Vagina (tissue), 2 donors: ENCODE data around the gene PDE4D. TPM values are rescaled to one million over a fixed set of nuclear protein-coding genes. Genes with fewer than 3 reads are reported as not detected.

Source experiments
- DNase-seq, 2 donors: peaks; one replicate each; pipeline ENCODE4 v3.0.0-alpha.2; 2017; ENCODE audit errors: extremely low spot score in 2 of 2
- H3K27ac ChIP-seq: fragments of 200-600 bp; sonication (generic); one replicate; pipeline ENCODE4 v1.5.1; 2019
- H3K27me3 ChIP-seq: fragments of 200-600 bp; sonication (generic); one replicate; pipeline ENCODE4 v1.5.1; 2019
- H3K36me3 ChIP-seq, 2 donors: fragments of 200-600 bp; sonication (generic); one replicate each; pipeline ENCODE4 v1.5.1; 2017 to 2019
- H3K4me1 ChIP-seq: fragments of 200-600 bp; sonication (generic); one replicate; pipeline ENCODE4 v1.5.1; 2019
- H3K4me3 ChIP-seq, 2 donors: fragments of 200-600 bp; sonication (generic); 1 replicate in 1 of 2; 2 replicates in 1 of 2; pipeline ENCODE4 v1.5.1; 2016 to 2019
- H3K9me3 ChIP-seq: fragments of 200-600 bp; sonication (generic); one replicate; pipeline ENCODE4 v1.5.1; 2019
- CTCF ChIP-seq, 3 experiments: fragments of 450-650 bp in 2 of 3; fragments of 200-600 bp in 1 of 3; sonication (generic) in 1 of 3; IDR thresholded peaks; one replicate each; pipeline ENCODE4 v1.5.1; 2017 to 2019; ENCODE audit warnings: antibody characterized with exemption in 3 of 3, mild to moderate bottlenecking in 2 of 3, moderate library complexity in 2 of 3
- POLR2A ChIP-seq, 2 donors: fragments of 450-650 bp; IDR thresholded peaks; one replicate each; pipeline ENCODE4 v1.6.1; 2017; ENCODE audit warnings: antibody characterized with exemption in 2 of 2, mild to moderate bottlenecking in 2 of 2, moderate library complexity in 2 of 2
- POLR2AphosphoS5 ChIP-seq, 2 donors: sonication (generic); formaldehyde crosslinking; IDR thresholded peaks; one replicate each; pipeline ENCODE4 v1.9.0; 2017; ENCODE audit warnings: antibody characterized with exemption in 2 of 2, mild to moderate bottlenecking in 2 of 2, low read depth in 1 of 2; ENCODE audit not compliant: insufficient read depth in 1 of 2
- intact Hi-C: fragments of 100-400 bp; cut with DNase I; formaldehyde crosslinking; loops from one replicate; pipeline ENCODE4 v1.15.1; 2023
- total RNA-seq: library from RNA; depleted of rRNA; stranded (reverse); fragments of >200 nt; gene quantifications from one replicate; pipeline ENCODE4 v1.2.3, GENCODE V29; 2016

Gene PDE4D
- total RNA-seq, 1 donor from 2014 or later = 86.9 TPM

GRCh38 chr5:59449905-59450644 is 443.5 kb downstream of the PDE4D start:
- no peak for DNase-seq
- TF ChIP-seq CTCF (IDR thresholded peaks at IDR 0.05) = no peak
- no peak for TF ChIP-seq POLR2AphosphoS5 (IDR thresholded peaks at IDR 0.05; ENCODE audit: insufficient read depth in 1 of 2, low read depth in 1 of 2)
- TF ChIP-seq POLR2A (IDR thresholded peaks at IDR 0.05) = no peak
- Histone ChIP-seq H3K27me3 (no peaks in the 10 kb centered on the region), H3K9me3 (no peaks in the 10 kb centered on the region), H3K4me3 (no peak overlapping the region), H3K36me3 (no peaks in the 10 kb centered on the region), H3K4me1 (no peaks in the 10 kb centered on the region), H3K27ac (no peak overlapping the region)
- intact Hi-C loops = no loop called here

GRCh38 chr5:59446356-59446755 is 447.2 kb downstream of the PDE4D start:
- DNase-seq = no peak

GRCh38 chr5:59445741-59446140 is 447.8 kb downstream of the PDE4D start:
- Histone ChIP-seq H3K9me3 (no peaks in the 10 kb centered on the region), H3K27ac (no peak overlapping the region), H3K36me3 (no peaks in the 10 kb centered on the region), H3K4me1 (no peaks in the 10 kb centered on the region), H3K4me3 (no peak overlapping the region), H3K27me3 (no peaks in the 10 kb centered on the region)
- TF ChIP-seq CTCF (IDR thresholded peaks at IDR 0.05) (no peak), POLR2A (IDR thresholded peaks at IDR 0.05) (no peak), POLR2AphosphoS5 (IDR thresholded peaks at IDR 0.05; ENCODE audit: insufficient read depth in 1 of 2, low read depth in 1 of 2) (no peak)
- no peak for DNase-seq
- intact Hi-C loops = no loop called here

More at GRCh38 chr5:59446356-59446755, 447.2 kb downstream of the PDE4D start:
- no peaks in the 10 kb centered on the region for H3K27me3 ChIP-seq
- H3K36me3 ChIP-seq = no peaks in the 10 kb centered on the region
- TF ChIP-seq POLR2AphosphoS5 (IDR thresholded peaks at IDR 0.05; ENCODE audit: insufficient read depth in 1 of 2, low read depth in 1 of 2) = no peak
- TF ChIP-seq CTCF (IDR thresholded peaks at IDR 0.05) = no peak
- no peak for TF ChIP-seq POLR2A (IDR thresholded peaks at IDR 0.05)
- no peak overlapping the region for H3K27ac ChIP-seq
- no peaks in the 10 kb centered on the region for H3K4me1 ChIP-seq
- no peak overlapping the region for H3K4me3 ChIP-seq
- H3K9me3 ChIP-seq = no peaks in the 10 kb centered on the region
- intact Hi-C loops = no loop called here

GRCh38 chr5:59439303-59439702 is 454.2 kb downstream of the PDE4D start:
- TF ChIP-seq POLR2AphosphoS5 (IDR thresholded peaks at IDR 0.05; ENCODE audit: insufficient read depth in 1 of 2, low read depth in 1 of 2) (no peak), POLR2A (IDR thresholded peaks at IDR 0.05) (no peak), CTCF (IDR thresholded peaks at IDR 0.05) (no peak)
- H3K9me3 ChIP-seq = no peaks in the 10 kb centered on the region
- H3K27me3 ChIP-seq = no peaks in the 10 kb centered on the region

GRCh38 chr5:59437176-59437575 is 456.4 kb downstream of the PDE4D start:
- Histone ChIP-seq H3K27ac (no peak overlapping the region), H3K27me3 (no peaks in the 10 kb centered on the region), H3K4me3 (no peak overlapping the region), H3K4me1 (peaks cover 6% of the 10 kb centered on the region), H3K9me3 (no peaks in the 10 kb centered on the region), H3K36me3 (no peaks in the 10 kb centered on the region)
- intact Hi-C loops = no loop called here
- TF ChIP-seq POLR2AphosphoS5 (IDR thresholded peaks at IDR 0.05; ENCODE audit: insufficient read depth in 1 of 2, low read depth in 1 of 2) (no peak), POLR2A (IDR thresholded peaks at IDR 0.05) (no peak), CTCF (IDR thresholded peaks at IDR 0.05) (no peak)
- DNase-seq = no peak

More at GRCh38 chr5:59439303-59439702, 454.2 kb downstream of the PDE4D start:
- DNase-seq = no peak
- H3K36me3 ChIP-seq = no peaks in the 10 kb centered on the region
- no peak overlapping the region for H3K4me3 ChIP-seq
- peaks cover 6% of the 10 kb centered on the region for H3K4me1 ChIP-seq
- H3K27ac ChIP-seq = no peak overlapping the region
- intact Hi-C loops = no loop called here
